IPS DF 4.7 (cell line): ENCODE measurements around the gene CCL18.
"Not testable (repeated sequence)": the region's sequence is repeated elsewhere in the genome, so short reads cannot be mapped to it uniquely, and the experiment has no call there.

ENCODE experiments used
- DNase-seq: peaks from one replicate; pipeline ENCODE4 v3.0.0-alpha.2; 2013; ENCODE audit warnings: low spot score; ENCODE audit errors: extremely low read depth

Gene CCL18

GRCh38 chr17:36103401-36103975 is 39.4 kb downstream of the CCL18 start, which contains the start of gene CCL4:
CCL4 (plus strand) TSS chr17:36103827; CDS start chr17:36103906, 79 bp downstream.
- DNase-seq = not testable (repeated sequence)

GRCh38 chr17:36104246-36104645 is 40.2 kb downstream of the CCL18 start:
- DNase-seq = not testable (repeated sequence)

DNA sequence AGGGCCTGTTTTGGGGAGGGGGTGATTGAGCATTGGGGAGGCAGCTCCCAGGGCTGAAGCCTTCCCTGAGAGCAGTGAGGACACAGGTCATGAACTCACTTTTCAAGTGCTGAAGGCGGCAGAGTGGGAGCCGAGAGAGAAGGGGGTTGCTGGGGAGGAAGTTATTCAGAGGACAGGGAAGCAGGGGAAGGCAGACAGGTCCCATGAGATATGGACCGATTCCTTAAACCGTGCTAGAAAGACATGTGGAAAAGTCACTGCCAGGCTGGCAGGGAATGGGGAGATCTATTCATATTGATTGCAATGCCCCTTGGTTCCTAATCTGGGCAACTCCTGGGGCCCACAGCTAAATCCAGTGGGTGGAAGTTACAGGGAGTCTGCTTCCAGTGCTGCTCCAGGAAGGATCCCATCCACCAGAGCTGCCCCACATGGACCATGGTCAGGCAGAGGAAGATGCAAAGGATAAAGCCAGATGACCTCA is 40.7 kb downstream of the CCL18 start:
- DNase-seq = no peak

DNA sequence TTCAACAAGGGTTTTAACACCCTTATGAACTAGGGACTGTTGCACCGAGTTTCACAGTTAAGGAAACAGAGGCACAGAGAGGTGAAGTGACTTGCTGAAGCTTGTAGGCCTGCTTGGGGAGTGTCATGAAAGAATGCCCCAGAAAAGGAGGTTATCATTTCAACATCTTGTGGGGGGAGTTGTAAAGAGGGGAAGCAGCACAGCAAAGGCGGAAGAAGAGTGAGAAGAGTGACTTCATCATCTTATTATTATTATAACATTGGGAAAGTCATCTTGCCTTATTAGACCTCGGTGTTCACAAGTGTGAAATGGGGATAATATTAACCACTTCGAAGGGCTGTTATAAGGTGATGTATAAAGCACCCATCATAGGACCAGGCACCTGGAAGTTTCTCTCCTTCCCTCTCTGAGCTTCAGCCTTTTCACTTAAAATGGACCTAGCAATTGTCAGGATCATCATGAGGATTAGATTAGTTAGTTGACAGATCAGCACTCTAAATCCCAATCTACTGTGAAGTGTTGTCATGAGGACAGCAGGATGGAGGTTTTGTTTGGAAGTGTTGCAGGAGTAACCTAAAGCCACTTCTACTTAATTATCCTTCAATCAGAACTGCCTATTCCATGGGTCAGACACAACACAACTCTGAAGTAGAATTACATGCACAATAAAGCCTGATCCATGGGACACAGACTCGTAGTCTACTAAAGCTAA is 41.9 kb downstream of the CCL18 start:
- DNase-seq = no peak

- no peak for DNase-seq
These were observed 42.4 kb downstream of the CCL18 start for GRCh38 chr17:36106493-36106835.

GRCh38 chr17:36107660-36108059 is 43.6 kb downstream of the CCL18 start:
- no peak for DNase-seq

- not testable (repeated sequence) for DNase-seq
These were observed 44.2 kb downstream of the CCL18 start for GRCh38 chr17:36108265-36108664.

DNA sequence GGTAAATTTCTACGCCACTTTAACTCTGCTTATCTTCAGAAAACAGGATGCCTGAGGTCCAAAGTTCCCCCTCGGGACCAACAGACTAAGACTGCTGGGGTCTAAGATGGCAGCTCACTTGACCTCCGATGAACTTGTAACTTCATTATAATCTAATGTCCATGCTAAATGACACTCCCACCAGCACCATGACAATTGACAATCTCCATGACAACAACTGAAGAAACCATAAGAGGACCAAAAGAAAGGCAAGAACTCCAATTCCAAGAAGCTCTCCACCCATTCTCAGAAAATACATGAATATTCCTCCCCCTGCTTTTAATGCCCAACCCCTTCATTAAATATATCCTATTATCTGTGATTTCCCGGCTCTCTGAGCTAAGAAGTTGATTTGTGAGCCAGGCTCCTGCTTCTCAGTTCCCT is 47.0 kb downstream of the CCL18 start:
- no peak for DNase-seq

- DNase-seq = no peak
These were observed 48.5 kb downstream of the CCL18 start for GRCh38 chr17:36112572-36112971.

- DNase-seq = not testable (repeated sequence)
These were observed 49.1 kb downstream of the CCL18 start for GRCh38 chr17:36113131-36113530.

DNA sequence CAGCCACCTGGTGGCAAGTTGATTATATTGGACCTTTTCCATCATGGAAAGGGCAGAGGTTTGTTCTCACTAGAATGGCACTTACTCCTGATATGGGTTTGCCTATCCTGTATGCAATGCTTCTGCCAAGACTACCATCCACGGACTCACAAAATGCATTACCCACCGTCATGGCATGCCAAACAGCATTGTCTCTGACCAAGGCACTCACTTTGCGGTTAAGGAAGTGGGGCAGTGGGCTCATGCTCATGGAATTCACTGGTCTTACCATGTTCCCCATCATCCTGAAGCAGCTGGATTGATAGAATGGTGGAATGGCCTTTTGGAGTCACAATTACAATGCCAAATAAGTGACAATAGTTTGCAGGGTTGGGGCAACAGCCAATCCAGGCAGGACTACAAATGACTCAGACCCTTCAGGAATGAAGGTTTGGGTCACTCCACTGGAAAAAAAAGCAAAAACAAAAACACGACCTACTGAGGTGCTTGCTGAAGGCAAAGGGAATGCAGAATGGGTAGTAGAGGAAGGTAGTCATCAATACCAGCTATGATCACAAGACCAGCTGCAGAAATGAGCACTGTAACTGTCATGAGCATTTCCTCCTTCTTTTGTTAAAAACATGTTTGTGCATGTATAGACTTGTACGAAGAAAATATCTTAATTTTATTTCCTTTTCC is 51.0 kb downstream of the CCL18 start:
- not testable (repeated sequence) for DNase-seq

- DNase-seq = not testable (repeated sequence)
These were observed 51.5 kb downstream of the CCL18 start for GRCh38 chr17:36115649-36115977.

DNA sequence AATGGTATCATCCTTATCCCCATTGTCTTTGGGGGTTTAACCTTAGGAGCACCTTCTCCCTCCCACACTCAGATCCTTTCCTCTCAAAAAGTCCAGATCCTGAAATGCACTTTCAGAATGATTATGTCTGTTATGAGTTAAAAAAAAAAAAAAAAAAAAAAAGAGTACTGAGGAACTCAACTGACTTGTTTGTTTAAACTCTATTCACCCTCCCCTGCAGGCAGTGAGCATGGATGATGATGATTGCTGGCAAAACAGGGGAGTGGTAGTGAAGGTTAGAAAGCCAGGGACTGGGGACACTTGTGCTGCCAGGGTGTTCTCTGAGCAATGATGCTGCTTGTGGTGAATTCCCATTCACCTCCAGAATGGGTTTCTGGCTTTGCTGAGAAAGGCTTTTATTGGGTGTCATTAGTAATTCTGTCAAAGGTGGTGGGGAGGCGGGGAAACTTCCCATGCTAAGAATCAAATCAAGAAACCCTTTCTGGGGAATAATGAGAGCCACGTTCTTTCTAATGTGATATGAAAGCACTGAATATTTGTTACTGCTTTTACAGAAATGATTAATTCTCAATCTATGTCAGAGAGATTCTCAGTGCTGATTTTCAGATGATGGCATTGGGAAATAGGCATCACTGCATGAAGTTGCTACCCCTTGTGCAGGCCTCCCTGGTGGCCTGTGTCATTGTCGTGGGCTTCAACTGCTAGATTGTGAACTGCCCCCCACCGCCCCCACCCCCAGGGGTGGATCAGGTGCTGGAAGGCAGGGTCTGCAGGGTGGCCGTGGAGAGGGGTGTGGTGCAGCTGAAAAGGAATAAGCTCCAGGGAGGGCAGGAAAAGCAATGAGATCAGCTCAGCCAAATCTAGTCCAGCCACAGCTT is 53.7 kb downstream of the CCL18 start:
- no peak for DNase-seq

DNA sequence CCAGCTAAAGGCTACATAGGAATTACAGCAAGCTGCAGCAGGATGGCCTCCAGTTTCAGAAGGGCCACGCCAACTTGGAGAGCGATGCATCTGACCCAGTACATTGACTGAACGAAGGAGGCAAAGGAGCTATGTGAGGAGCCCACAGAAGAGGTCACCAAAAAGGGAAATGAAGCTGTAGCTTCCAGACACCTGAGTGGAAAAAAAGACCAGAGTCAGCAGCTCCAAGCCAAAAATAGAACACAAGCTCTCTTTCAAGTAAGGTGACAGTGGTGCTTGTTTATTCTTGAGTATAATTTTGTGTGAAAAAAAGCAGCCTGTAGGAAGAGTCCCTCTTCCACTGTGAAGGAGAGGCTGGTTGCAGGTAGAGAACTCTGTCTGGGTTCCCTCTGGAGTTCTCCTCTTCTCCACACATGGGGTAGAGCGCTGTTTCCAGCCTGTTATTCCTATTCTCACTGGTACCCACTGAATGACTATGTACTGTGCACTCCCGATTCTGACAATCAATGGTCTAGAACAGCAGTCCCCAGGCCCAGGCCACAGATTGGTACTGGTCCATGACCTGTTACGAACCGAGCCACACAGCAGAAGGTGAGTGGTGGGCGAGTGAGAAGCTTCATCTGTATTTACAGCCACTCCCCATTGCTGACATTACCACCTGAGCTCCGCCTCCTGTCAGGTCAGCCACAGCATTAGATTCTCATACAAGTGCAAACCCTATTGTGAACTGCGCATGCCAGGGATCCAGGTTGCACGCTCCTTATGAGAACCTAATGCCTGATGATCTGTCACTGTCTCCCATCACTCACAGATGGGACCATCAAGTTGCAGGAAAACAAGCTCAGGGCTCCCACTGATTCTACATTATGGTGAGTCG is 54.6 kb downstream of the CCL18 start:
- no peak for DNase-seq

DNA sequence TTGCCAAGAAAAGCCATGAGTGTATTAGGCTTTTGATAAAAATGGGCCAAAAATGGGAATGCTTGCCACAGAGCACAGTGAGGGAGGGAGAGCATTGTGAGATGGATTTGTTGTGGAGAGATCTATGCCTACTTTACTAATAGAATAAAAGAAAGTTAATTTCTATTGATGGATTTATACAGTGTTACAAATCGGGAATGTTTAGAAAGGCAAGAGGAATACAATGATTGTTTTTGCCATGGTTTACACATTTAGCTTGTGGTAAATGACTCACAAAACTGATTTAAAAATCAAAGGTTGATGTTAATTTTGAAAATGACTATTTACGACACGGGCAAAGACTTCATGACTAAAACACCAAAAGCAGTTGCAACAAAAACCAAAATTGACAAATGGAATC is 56.1 kb downstream of the CCL18 start:
- DNase-seq = no peak

DNA sequence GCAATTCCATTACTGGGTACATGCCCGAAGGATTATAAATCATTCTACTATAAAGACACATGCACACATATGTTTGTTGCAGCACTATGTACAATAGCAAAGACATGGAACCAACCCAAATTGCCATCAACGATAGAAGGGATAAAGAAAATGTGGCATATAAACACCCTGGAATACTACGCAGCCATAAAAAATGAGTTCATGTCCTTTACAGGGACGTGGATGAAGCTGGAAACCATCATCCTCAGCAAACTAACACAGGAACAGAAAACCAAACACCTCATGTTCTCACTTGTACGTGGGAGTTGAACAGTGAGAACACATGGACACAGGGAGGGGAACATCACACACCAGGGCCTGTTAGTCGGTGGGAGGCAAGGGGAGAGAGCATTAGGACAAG is 57.0 kb downstream of the CCL18 start:
- DNase-seq = not testable (repeated sequence)
